ENCODE results near the gene RDH12. TPM values are rescaled to one million over a fixed set of nuclear protein-coding genes. Genes with fewer than 3 reads are reported as not detected.
"Not testable (repeated sequence)": the region's sequence is repeated elsewhere in the genome, so short reads cannot be mapped to it uniquely, and the experiment has no call there.

The RDH12 gene
- total and polyA plus RNA-seq, 2 donors (not counting 3 experiments of a cell fraction or from before 2014, with no cell fraction given): not detected

- H3K9me3 ChIP-seq (replicated peaks; ENCODE audit: control insufficient read depth, insufficient read depth, low read length): no peaks in the 10 kb centered on the region
- CTCF ChIA-PET: interaction anchor here (2.6 kb wide), 1 partner anchor 14 kb away, joined by 10 read pairs; no protein-coding TSS in a partner anchor
- intact Hi-C loops (cut with micrococcal nuclease): no loop called here
- no peak overlapping the region for H3K9ac ChIP-seq (replicated peaks; ENCODE audit: extremely low read depth, insufficient read depth, low read length)
- H3K4me3 ChIP-seq (replicated peaks in 1 of 3; ENCODE audit: insufficient read depth in 1 of 3, low read depth in 1 of 3, low read length in 3 of 3): no peak overlapping the region
- no peaks in the 10 kb centered on the region for H3K36me3 ChIP-seq (ENCODE audit: control insufficient read depth in 2 of 2, extremely low read depth in 1 of 2, insufficient read depth in 2 of 2, low read length in 2 of 2)
- no peaks in the 10 kb centered on the region for H3K4me1 ChIP-seq (ENCODE audit: control insufficient read depth, extremely low read depth, insufficient read depth, low read length)
- H3K27ac ChIP-seq (ENCODE audit: insufficient read depth, low read depth, low read length): no peak overlapping the region
- H3K4me2 ChIP-seq (ENCODE audit: insufficient read depth, low read length): no peak overlapping the region
- DNase-seq (ENCODE audit: low read depth, low spot score): no peak
- no peaks in the 10 kb centered on the region for H3K79me2 ChIP-seq (ENCODE audit: control insufficient read depth, insufficient read depth, low read length)
- TF ChIP-seq POLR2AphosphoS5 (IDR thresholded peaks at IDR 0.05; ENCODE audit: insufficient read depth, low read depth, low read length): no peak
- no peak for TF ChIP-seq MYC (IDR thresholded peaks at IDR 0.05; ENCODE audit: low read depth, low read length)
- TF ChIP-seq POLR2A (IDR thresholded peaks at IDR 0.05; ENCODE audit: low read depth, low read length): no peak
- TF ChIP-seq JUN (IDR thresholded peaks at IDR 0.05; ENCODE audit: borderline replicate concordance, insufficient read depth, insufficient read length, low read depth): no peak
- no peak for TF ChIP-seq EZH2 (IDR thresholded peaks at IDR 0.05; ENCODE audit: borderline replicate concordance, low read depth, low read length, severe bottlenecking)
- no peak for TF ChIP-seq MAX (IDR thresholded peaks at IDR 0.05; ENCODE audit: insufficient read depth, insufficient read length)
- TF ChIP-seq FOS (IDR thresholded peaks at IDR 0.05; ENCODE audit: borderline replicate concordance, insufficient read depth, low read length): no peak
- no peak for TF ChIP-seq CTCF (IDR thresholded peaks at IDR 0.05; ENCODE audit: extremely low read depth in 1 of 2, insufficient read depth in 1 of 2, low read depth in 1 of 2, low read length in 2 of 2)
- no peak for TF ChIP-seq GATA2 (IDR thresholded peaks at IDR 0.05; ENCODE audit: insufficient read depth, insufficient read length, low read depth, low read length)
- no peak overlapping the region for H2AFZ ChIP-seq (ENCODE audit: low read depth, low read length)
- dilution Hi-C loops (cut with MboI; ENCODE audit: extremely low pct_ligation_motif_present, low sequenced_read_pairs): no loop called here
- FAIRE-seq: no peak
- H3K27me3 ChIP-seq (ENCODE audit: control insufficient read depth in 2 of 2, insufficient read depth in 2 of 2, low read length in 2 of 2): peaks cover 21 to 25% of the 10 kb centered on the region in 2 experiments
- POLR2A ChIA-PET: no interaction called here
- H4K20me1 ChIP-seq (replicated peaks; ENCODE audit: control insufficient read depth, extremely low read depth, insufficient read depth, low read length): no peaks in the 10 kb centered on the region
- no TSS peak for BruUV-seq (replicated peaks)
- H3K9me1 ChIP-seq (replicated peaks; ENCODE audit: control insufficient read depth, extremely low read depth, insufficient read depth, low read length): no peaks in the 10 kb centered on the region
These were observed 16.6 kb downstream of the RDH12 start for GRCh38 chr14:67718265-67718664.

GRCh38 chr14:67719385-67719784 lies 17.7 kb downstream of the RDH12 start:
- dilution Hi-C loops (cut with MboI; ENCODE audit: extremely low pct_ligation_motif_present, low sequenced_read_pairs); H3K4me2 ChIP-seq (ENCODE audit: insufficient read depth, low read length); H3K4me1 ChIP-seq (ENCODE audit: control insufficient read depth, extremely low read depth, insufficient read depth, low read length); H2AFZ ChIP-seq (ENCODE audit: low read depth, low read length); intact Hi-C loops (cut with micrococcal nuclease); H3K9me1 ChIP-seq (replicated peaks; ENCODE audit: control insufficient read depth, extremely low read depth, insufficient read depth, low read length); H3K9me3 ChIP-seq (replicated peaks; ENCODE audit: control insufficient read depth, insufficient read depth, low read length); H3K9ac ChIP-seq (replicated peaks; ENCODE audit: extremely low read depth, insufficient read depth, low read length); FAIRE-seq; H3K36me3 ChIP-seq (ENCODE audit: control insufficient read depth in 2 of 2, extremely low read depth in 1 of 2, insufficient read depth in 2 of 2, low read length in 2 of 2); H4K20me1 ChIP-seq (replicated peaks; ENCODE audit: control insufficient read depth, extremely low read depth, insufficient read depth, low read length); BruUV-seq (replicated peaks); H3K27ac ChIP-seq (ENCODE audit: insufficient read depth, low read depth, low read length); POLR2A ChIA-PET; H3K4me3 ChIP-seq (replicated peaks in 1 of 3; ENCODE audit: insufficient read depth in 1 of 3, low read depth in 1 of 3, low read length in 3 of 3); DNase-seq (ENCODE audit: low read depth, low spot score); H3K79me2 ChIP-seq (ENCODE audit: control insufficient read depth, insufficient read depth, low read length): not testable (repeated sequence)
- CTCF ChIA-PET: interaction anchor here (2.6 kb wide), 1 partner anchor 15 kb away, joined by 10 read pairs; no protein-coding TSS in a partner anchor
- H3K27me3 ChIP-seq (ENCODE audit: control insufficient read depth in 2 of 2, insufficient read depth in 2 of 2, low read length in 2 of 2): peaks cover 27 to 32% of the 10 kb centered on the region in 2 experiments
